T-helper 1 cell treated with Interleukin-12 subunit alpha and Interleukin-12 subunit beta and Interleukin-4 antibody, amounts not matched to agents 30 ng/mL and 1 ng/mL, for 36 hours (primary cell): ENCODE results near the gene IRF2. TPM values are rescaled to one million over a fixed set of nuclear protein-coding genes. Genes with fewer than 3 reads are reported as not detected.

Experiments used
- intact Hi-C: fragments of 100-400 bp; cut with micrococcal nuclease; formaldehyde crosslinking; loops from one replicate; pipeline ENCODE4 v1.15.1; 2024
- total RNA-seq: library from RNA; stranded (reverse); gene quantifications from 2 replicates; pipeline ENCODE4 v1.2.3, GENCODE V29; 2022

IRF2 gene
- 115 and 125 TPM in 2 replicates for total RNA-seq

GRCh38 chr4:184474263-184475095 is at the start of gene IRF2:
TSS of gene IRF2 (minus strand) at chr4:184474550. CDS start at chr4:184429064, 45,486 bp downstream.
- intact Hi-C loops: loop anchor here (1.0 to 10.0 kb wide), 20 partner anchors 32 to 1557 kb away; partner anchors contain the start of genes ACSL1, ANKRD37, CASP3 and CDKN2AIP

GRCh38 chr4:184515606-184516005 is 41.3 kb upstream of the IRF2 start:
- intact Hi-C loops: loop anchor here (2.0 kb wide), 1 partner anchor 63 kb away; no protein-coding TSS in a partner anchor

GRCh38 chr4:184514121-184514988 is 40.0 kb upstream of the IRF2 start:
- intact Hi-C loops: loop anchor here (1.0 to 2.0 kb wide), 6 partner anchors 8 to 246 kb away; partner anchors contain the start of gene IRF2

- intact Hi-C loops: loop anchor here (1.0 to 2.0 kb wide), 6 partner anchors 7 to 245 kb away; partner anchors contain the start of gene IRF2
Observed at GRCh38 chr4:184513802-184514120, 39.4 kb upstream of the IRF2 start.

- intact Hi-C loops: no loop called here
Observed at GRCh38 chr4:184511156-184511555, 36.8 kb upstream of the IRF2 start.

GRCh38 chr4:184510401-184510800 is 36.1 kb upstream of the IRF2 start:
- intact Hi-C loops: no loop called here

GRCh38 chr4:184506527-184507121 is 32.3 kb upstream of the IRF2 start:
- intact Hi-C loops: loop anchor here (1.0 kb wide), 3 partner anchors 8 to 31 kb away; no protein-coding TSS in a partner anchor

- intact Hi-C loops: no loop called here
Observed at GRCh38 chr4:184504385-184504784, 30.0 kb upstream of the IRF2 start.

- intact Hi-C loops: no loop called here
Observed at GRCh38 chr4:184503869-184504300, 29.5 kb upstream of the IRF2 start.

- intact Hi-C loops: no loop called here
Observed at GRCh38 chr4:184500748-184501589, 26.6 kb upstream of the IRF2 start.

GRCh38 chr4:184499996-184500395 is 25.6 kb upstream of the IRF2 start:
- intact Hi-C loops: no loop called here

- intact Hi-C loops: no loop called here
Observed at GRCh38 chr4:184498598-184498997, 24.2 kb upstream of the IRF2 start.

- intact Hi-C loops: no loop called here
Observed at GRCh38 chr4:184489771-184490170, 15.4 kb upstream of the IRF2 start.

- intact Hi-C loops: no loop called here
Observed at GRCh38 chr4:184487503-184487902, 13.2 kb upstream of the IRF2 start.

- intact Hi-C loops: no loop called here
Observed at GRCh38 chr4:184485279-184485678, 10.9 kb upstream of the IRF2 start.

GRCh38 chr4:184481544-184481943 is 7.2 kb upstream of the IRF2 start:
- intact Hi-C loops: no loop called here

- intact Hi-C loops: loop anchor here (5.0 to 10.0 kb wide), 3 partner anchors 725 to 1562 kb away; partner anchors contain the start of genes CDKN2AIP, CFAP97, DCTD and SNX25
Observed at GRCh38 chr4:184479516-184479950, 5.2 kb upstream of the IRF2 start.

GRCh38 chr4:184477201-184477999 is 3.0 kb upstream of the IRF2 start:
- intact Hi-C loops: loop anchor here (5.0 to 10.0 kb wide), 3 partner anchors 727 to 1560 kb away; partner anchors contain the start of genes CDKN2AIP, CFAP97, DCTD and SNX25

GRCh38 chr4:184476695-184477094 is 2.3 kb upstream of the IRF2 start:
- intact Hi-C loops: loop anchor here (5.0 to 10.0 kb wide), 3 partner anchors 728 to 1559 kb away; partner anchors contain the start of genes CDKN2AIP, CFAP97, DCTD and SNX25
